Testis (tissue), 3 donors: ENCODE measurements around the gene HMG20B. TPM values are rescaled to one million over a fixed set of nuclear protein-coding genes. Genes with fewer than 3 reads are reported as not detected.

Experiments used
- DNase-seq: peaks from one replicate; pipeline ENCODE4 v3.0.0-alpha.2; 2019
- H3K27ac ChIP-seq, 2 donors: fragments of 200-600 bp; sonication (generic); one replicate each; pipeline ENCODE4 v1.5.1; 2019
- H3K27me3 ChIP-seq: fragments of 200-600 bp; sonication (generic); one replicate; pipeline ENCODE4 v1.5.1; 2019
- H3K36me3 ChIP-seq: fragments of 200-600 bp; sonication (generic); one replicate; pipeline ENCODE4 v1.5.1; 2017; ENCODE audit warnings: low read depth; ENCODE audit errors: missing control alignments
- H3K4me1 ChIP-seq: fragments of 200-600 bp; sonication (generic); one replicate; pipeline ENCODE4 v1.5.1; 2019
- H3K4me3 ChIP-seq, 2 donors: fragments of 200-600 bp; sonication (generic); one replicate each; pipeline ENCODE4 v1.5.1; 2017 to 2019
- H3K9me3 ChIP-seq: fragments of 200-600 bp; sonication (generic); one replicate; pipeline ENCODE4 v1.5.1; 2017
- POLR2A ChIP-seq: fragments of 450-650 bp; IDR thresholded peaks from one replicate; pipeline ENCODE4 v1.6.1; 2017; ENCODE audit warnings: antibody characterized with exemption, mild to moderate bottlenecking, moderate library complexity
- WGBS, 2 donors: methylation state at CpG; one replicate each; pipeline ENCODE4 v1.1.5; 2018; 5-methylcytosine and 5-hydroxymethylcytosine counted together
- intact Hi-C: fragments of 100-400 bp; cut with DNase I; formaldehyde crosslinking; loops from one replicate; pipeline ENCODE4 v1.15.1; 2023; ENCODE audit warnings: low total_unique reads
- polyA plus RNA-seq: library from polyadenylated mRNA; stranded (reverse); fragments of 350-450 nt; fragmentation: Illumina TruSeq; extraction: RNeasy Lipid Tissue Mini Kit (QIAGEN cat#74804); gene quantifications from one replicate; pipeline ENCODE4 v1.2.3, GENCODE V29; 2014; ENCODE audit warnings: low read depth, low replicate concordance; ENCODE audit not compliant: insufficient read depth
- total RNA-seq, 2 donors: library from RNA; depleted of rRNA; stranded (reverse); fragments of >200 nt; gene quantifications; one replicate each; pipeline ENCODE4 v1.2.3, GENCODE V29; 2016
- TF ChIP-seq, protein P1 (sequence below), 3 experiments: fragments of 450-650 bp in 2 of 3; fragments of 200-600 bp in 1 of 3; sonication (generic) in 1 of 3; IDR thresholded peaks; one replicate each; pipeline ENCODE4 v1.5.1; 2016 to 2019; ENCODE audit warnings: antibody characterized with exemption in 3 of 3, mild to moderate bottlenecking in 2 of 3, moderate library complexity in 1 of 3

Gene HMG20B
- total and polyA plus RNA-seq, 3 donors from 2014 or later: 66.2 to 129 (median 108) TPM

DNA sequence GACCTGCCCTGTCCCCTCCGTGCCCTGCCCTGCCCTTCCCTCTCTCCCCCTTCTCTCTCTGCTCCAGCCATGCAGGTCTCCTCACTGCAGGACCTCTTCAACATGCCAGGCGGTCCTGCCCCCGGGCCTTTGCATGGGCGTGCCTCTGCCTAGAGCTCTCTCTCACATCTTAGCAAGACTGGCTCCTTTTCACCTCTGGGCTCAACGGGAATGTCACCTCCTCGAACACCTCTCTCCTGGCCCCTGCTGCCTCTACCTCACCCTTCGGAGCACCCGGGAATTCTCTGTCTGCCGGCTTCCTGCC, 21.0 kb upstream of the HMG20B start:
- Histone ChIP-seq H3K27ac (no peak overlapping the region), H3K36me3 (no peaks in the 10 kb centered on the region), H3K4me3 (no peak overlapping the region), H3K9me3 (no peaks in the 10 kb centered on the region), H3K4me1 (peaks cover 10% of the 10 kb centered on the region), H3K27me3 (no peaks in the 10 kb centered on the region)
- intact Hi-C loops: loop anchor here (10.0 kb wide), 1 partner anchor 63 kb away; no protein-coding TSS in a partner anchor
- TF ChIP-seq, protein P1, sequence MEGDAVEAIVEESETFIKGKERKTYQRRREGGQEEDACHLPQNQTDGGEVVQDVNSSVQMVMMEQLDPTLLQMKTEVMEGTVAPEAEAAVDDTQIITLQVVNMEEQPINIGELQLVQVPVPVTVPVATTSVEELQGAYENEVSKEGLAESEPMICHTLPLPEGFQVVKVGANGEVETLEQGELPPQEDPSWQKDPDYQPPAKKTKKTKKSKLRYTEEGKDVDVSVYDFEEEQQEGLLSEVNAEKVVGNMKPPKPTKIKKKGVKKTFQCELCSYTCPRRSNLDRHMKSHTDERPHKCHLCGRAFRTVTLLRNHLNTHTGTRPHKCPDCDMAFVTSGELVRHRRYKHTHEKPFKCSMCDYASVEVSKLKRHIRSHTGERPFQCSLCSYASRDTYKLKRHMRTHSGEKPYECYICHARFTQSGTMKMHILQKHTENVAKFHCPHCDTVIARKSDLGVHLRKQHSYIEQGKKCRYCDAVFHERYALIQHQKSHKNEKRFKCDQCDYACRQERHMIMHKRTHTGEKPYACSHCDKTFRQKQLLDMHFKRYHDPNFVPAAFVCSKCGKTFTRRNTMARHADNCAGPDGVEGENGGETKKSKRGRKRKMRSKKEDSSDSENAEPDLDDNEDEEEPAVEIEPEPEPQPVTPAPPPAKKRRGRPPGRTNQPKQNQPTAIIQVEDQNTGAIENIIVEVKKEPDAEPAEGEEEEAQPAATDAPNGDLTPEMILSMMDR (IDR thresholded peaks at IDR 0.05): no peak
- TF ChIP-seq POLR2A: no peak
- no peak for DNase-seq
- WGBS, 2 donors: 79 to 84% methylated on average over 9 of the region's 9 CpGs

- Histone ChIP-seq H3K4me3 (no peak overlapping the region), H3K36me3 (no peaks in the 10 kb centered on the region), H3K4me1 (peaks cover 16% of the 10 kb centered on the region), H3K9me3 (no peaks in the 10 kb centered on the region), H3K27ac (no peak overlapping the region), H3K27me3 (no peaks in the 10 kb centered on the region)
- DNase-seq: no peak
- intact Hi-C loops: loop anchor here (10.0 kb wide), 1 partner anchor 60 kb away; no protein-coding TSS in a partner anchor
- WGBS, 2 donors: 83% methylated on average over 21 of the region's 21 CpGs
- TF ChIP-seq, protein P1 (IDR thresholded peaks at IDR 0.05): no peak
- no peak for TF ChIP-seq POLR2A
Observed at GRCh38 chr19:3554254-3555083, 18.3 kb upstream of the HMG20B start.

- Histone ChIP-seq H3K27me3 (no peaks in the 10 kb centered on the region), H3K4me3 (peak overlapping the region in 1 of 2 donors; percentile 76), H3K36me3 (no peaks in the 10 kb centered on the region), H3K4me1 (peaks cover 16% of the 10 kb centered on the region), H3K9me3 (no peaks in the 10 kb centered on the region), H3K27ac (no peak overlapping the region)
- intact Hi-C loops: loop anchor here (10.0 kb wide), 1 partner anchor 59 kb away; no protein-coding TSS in a partner anchor
- no peak for DNase-seq
- WGBS, 2 donors: 61 to 64% methylated on average over 7 to 15 of the region's 15 CpGs
- TF ChIP-seq, protein P1 (IDR thresholded peaks at IDR 0.05): no peak
- TF ChIP-seq POLR2A: no peak
Observed at GRCh38 chr19:3555653-3556422, 16.9 kb upstream of the HMG20B start.

- H3K4me1 ChIP-seq: peaks cover 16% of the 10 kb centered on the region
Observed at GRCh38 chr19:3556423-3556977, 16.2 kb upstream of the HMG20B start.

More at GRCh38 chr19:3556423-3556977, 16.2 kb upstream of the HMG20B start:
- TF ChIP-seq POLR2A: no peak
- TF ChIP-seq, protein P1 (IDR thresholded peaks at IDR 0.05): no peak
- DNase-seq: no peak
- Histone ChIP-seq H3K27me3 (no peaks in the 10 kb centered on the region), H3K36me3 (no peaks in the 10 kb centered on the region), H3K9me3 (no peaks in the 10 kb centered on the region), H3K27ac (no peak overlapping the region), H3K4me3 (peak overlapping the region; percentile 76 to 85)
- WGBS, 2 donors: 12 to 17% methylated on average over 9 of the region's 9 CpGs
- intact Hi-C loops: loop anchor here (10.0 kb wide), 1 partner anchor 58 kb away; no protein-coding TSS in a partner anchor
